ENCODE measurements around the gene GULP1.

Gene GULP1

DNA sequence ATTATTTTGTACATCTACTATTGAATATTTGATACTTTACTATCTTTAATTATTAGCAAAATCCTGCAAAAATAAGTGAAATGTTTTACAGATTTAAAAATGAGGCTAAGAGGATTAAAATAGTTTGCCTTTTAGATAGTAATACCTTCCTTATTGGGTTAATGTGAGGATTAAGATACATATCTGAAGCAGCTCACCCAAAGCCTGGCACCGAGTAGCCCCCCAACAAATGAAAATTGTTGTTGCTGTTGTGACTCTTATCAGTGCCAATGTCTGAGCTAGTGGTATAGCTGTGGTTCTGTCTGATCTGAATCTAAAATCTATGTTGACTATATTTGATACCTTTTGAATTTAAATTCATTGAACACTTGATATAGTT, 34.6 kb downstream of the GULP1 start:
- no peaks in the 10 kb centered on the region for H3K27me3 ChIP-seq (ENCODE audit: insufficient read depth, low read length, poor library complexity)
- no peak for DNase-seq
- no peak for TF ChIP-seq EZH2 (IDR thresholded peaks at IDR 0.05; ENCODE audit: borderline replicate concordance, low read depth, low read length, severe bottlenecking)
- TF ChIP-seq, protein P1, sequence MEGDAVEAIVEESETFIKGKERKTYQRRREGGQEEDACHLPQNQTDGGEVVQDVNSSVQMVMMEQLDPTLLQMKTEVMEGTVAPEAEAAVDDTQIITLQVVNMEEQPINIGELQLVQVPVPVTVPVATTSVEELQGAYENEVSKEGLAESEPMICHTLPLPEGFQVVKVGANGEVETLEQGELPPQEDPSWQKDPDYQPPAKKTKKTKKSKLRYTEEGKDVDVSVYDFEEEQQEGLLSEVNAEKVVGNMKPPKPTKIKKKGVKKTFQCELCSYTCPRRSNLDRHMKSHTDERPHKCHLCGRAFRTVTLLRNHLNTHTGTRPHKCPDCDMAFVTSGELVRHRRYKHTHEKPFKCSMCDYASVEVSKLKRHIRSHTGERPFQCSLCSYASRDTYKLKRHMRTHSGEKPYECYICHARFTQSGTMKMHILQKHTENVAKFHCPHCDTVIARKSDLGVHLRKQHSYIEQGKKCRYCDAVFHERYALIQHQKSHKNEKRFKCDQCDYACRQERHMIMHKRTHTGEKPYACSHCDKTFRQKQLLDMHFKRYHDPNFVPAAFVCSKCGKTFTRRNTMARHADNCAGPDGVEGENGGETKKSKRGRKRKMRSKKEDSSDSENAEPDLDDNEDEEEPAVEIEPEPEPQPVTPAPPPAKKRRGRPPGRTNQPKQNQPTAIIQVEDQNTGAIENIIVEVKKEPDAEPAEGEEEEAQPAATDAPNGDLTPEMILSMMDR (IDR thresholded peaks at IDR 0.05; ENCODE audit: borderline replicate concordance, extremely low read depth, low read length, poor library complexity, severe bottlenecking): no peak
- no peaks in the 10 kb centered on the region for H3K9me3 ChIP-seq (ENCODE audit: insufficient read depth, low read length, severe bottlenecking)
- ATAC-seq (ENCODE audit: insufficient read depth, low read depth): no peak
- no peak overlapping the region for H3K4me2 ChIP-seq (ENCODE audit: insufficient read depth, low read length)
- no peaks in the 10 kb centered on the region for H3K79me2 ChIP-seq (ENCODE audit: insufficient read depth, low read length)
- H3K27ac ChIP-seq (ENCODE audit: low read length): no peak overlapping the region
- H4K20me1 ChIP-seq (ENCODE audit: insufficient read depth, low read length): no peaks in the 10 kb centered on the region
- no peak overlapping the region for H3K4me3 ChIP-seq (ENCODE audit: low read depth in 1 of 2, low read length in 2 of 2)
- H2AFZ ChIP-seq (ENCODE audit: low read depth, low read length): no peak overlapping the region
- no peaks in the 10 kb centered on the region for H3K36me3 ChIP-seq (ENCODE audit: insufficient read depth, low read length)
- no peak overlapping the region for H3K9ac ChIP-seq (ENCODE audit: low read depth, low read length)
- no peaks in the 10 kb centered on the region for H3K4me1 ChIP-seq (ENCODE audit: insufficient read depth, low read length)

DNA sequence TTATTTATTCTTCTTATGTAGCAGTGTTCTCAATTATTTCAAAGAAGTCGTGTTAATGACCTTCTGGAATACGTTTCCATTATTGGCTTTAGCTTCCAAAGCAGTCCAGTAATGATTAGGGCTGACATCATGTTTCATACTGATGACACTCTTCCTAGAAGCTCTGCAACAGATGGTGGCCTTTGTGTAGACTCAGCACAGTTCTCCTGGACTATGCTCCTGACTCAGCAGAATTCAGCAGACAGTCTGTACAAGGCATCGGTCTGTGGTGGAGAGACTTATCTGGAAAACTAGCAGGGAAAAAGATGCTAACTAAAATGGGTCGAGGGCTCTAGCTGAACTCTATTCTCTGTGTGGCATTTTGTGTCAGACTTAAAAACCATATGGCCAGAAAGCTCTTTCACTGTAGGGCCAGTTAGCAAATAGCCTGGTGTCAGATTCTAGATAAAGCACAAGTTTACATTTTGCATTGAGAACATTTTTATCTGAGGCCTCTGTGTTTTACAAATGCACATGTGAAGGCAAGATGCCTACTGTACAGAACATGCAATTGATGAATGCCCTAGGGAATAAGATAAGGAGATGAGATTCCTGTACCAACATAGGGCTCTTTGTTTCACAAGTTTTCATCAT, 35.1 kb downstream of the GULP1 start:
- Histone ChIP-seq H3K4me2 (ENCODE audit: insufficient read depth, low read length) (no peak overlapping the region), H4K20me1 (ENCODE audit: insufficient read depth, low read length) (no peaks in the 10 kb centered on the region), H3K9me3 (ENCODE audit: insufficient read depth, low read length, severe bottlenecking) (no peaks in the 10 kb centered on the region), H3K4me1 (ENCODE audit: insufficient read depth, low read length) (no peaks in the 10 kb centered on the region), H3K27me3 (ENCODE audit: insufficient read depth, low read length, poor library complexity) (no peaks in the 10 kb centered on the region), H3K4me3 (ENCODE audit: low read depth in 1 of 2, low read length in 2 of 2) (no peak overlapping the region), H3K36me3 (ENCODE audit: insufficient read depth, low read length) (no peaks in the 10 kb centered on the region), H2AFZ (ENCODE audit: low read depth, low read length) (no peak overlapping the region), H3K27ac (ENCODE audit: low read length) (no peak overlapping the region), H3K9ac (ENCODE audit: low read depth, low read length) (no peak overlapping the region), H3K79me2 (ENCODE audit: insufficient read depth, low read length) (no peaks in the 10 kb centered on the region)
- DNase-seq: no peak
- TF ChIP-seq, protein P1 (IDR thresholded peaks at IDR 0.05; ENCODE audit: borderline replicate concordance, extremely low read depth, low read length, poor library complexity, severe bottlenecking): no peak
- no peak for TF ChIP-seq EZH2 (IDR thresholded peaks at IDR 0.05; ENCODE audit: borderline replicate concordance, low read depth, low read length, severe bottlenecking)
- no peak for ATAC-seq (ENCODE audit: insufficient read depth, low read depth)

DNA sequence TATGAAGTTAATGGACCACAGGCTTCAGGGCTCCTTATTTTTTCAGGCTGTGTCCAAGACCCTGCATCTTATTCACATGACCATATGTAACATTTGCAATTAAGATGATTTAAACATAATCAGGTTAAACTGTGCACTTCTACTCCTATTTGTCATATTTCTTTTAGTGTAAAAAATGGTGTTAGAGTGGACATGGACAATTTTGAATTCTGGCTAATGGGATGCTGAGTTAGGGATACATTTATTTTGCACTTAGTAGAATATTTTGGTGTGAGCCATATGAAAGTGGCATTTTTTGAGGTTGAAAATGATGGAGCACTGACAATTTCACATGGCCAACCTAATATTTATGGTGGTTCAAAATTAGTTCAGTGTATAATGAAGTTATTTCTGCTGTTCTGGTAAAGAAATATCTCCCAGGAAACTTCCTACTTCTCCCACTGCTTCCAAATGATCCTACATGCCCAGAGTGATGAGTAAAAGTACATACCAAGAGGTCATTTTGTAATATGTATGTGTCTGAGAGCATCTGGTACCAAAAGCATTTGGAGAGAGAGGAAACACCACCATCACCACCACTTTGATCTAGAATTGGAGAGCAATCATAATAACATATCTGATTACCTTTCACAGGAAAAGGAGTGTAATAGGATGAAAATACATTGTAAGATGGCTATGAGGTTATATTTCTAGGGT, 36.0 kb downstream of the GULP1 start:
- DNase-seq (no peak), ATAC-seq (ENCODE audit: insufficient read depth, low read depth) (no peak)
- no peak overlapping the region for H2AFZ ChIP-seq (ENCODE audit: low read depth, low read length)
- no peak overlapping the region for H3K9ac ChIP-seq (ENCODE audit: low read depth, low read length)
- TF ChIP-seq EZH2 (IDR thresholded peaks at IDR 0.05; ENCODE audit: borderline replicate concordance, low read depth, low read length, severe bottlenecking): no peak
- TF ChIP-seq, protein P1 (IDR thresholded peaks at IDR 0.05; ENCODE audit: borderline replicate concordance, extremely low read depth, low read length, poor library complexity, severe bottlenecking): no peak
- no peaks in the 10 kb centered on the region for H3K36me3 ChIP-seq (ENCODE audit: insufficient read depth, low read length)
- H3K9me3 ChIP-seq (ENCODE audit: insufficient read depth, low read length, severe bottlenecking): no peaks in the 10 kb centered on the region
- H3K4me3 ChIP-seq (ENCODE audit: low read depth in 1 of 2, low read length in 2 of 2): no peak overlapping the region
- H4K20me1 ChIP-seq (ENCODE audit: insufficient read depth, low read length): no peaks in the 10 kb centered on the region
- no peak overlapping the region for H3K4me2 ChIP-seq (ENCODE audit: insufficient read depth, low read length)
- no peaks in the 10 kb centered on the region for H3K27me3 ChIP-seq (ENCODE audit: insufficient read depth, low read length, poor library complexity)
- H3K79me2 ChIP-seq (ENCODE audit: insufficient read depth, low read length): no peaks in the 10 kb centered on the region
- no peak overlapping the region for H3K27ac ChIP-seq (ENCODE audit: low read length)
- H3K4me1 ChIP-seq (ENCODE audit: insufficient read depth, low read length): no peaks in the 10 kb centered on the region

Measured in DND-41 (cell line).